Esophagus (tissue), 2 donors: ENCODE results near the gene C2CD2. TPM values are rescaled to one million over a fixed set of nuclear protein-coding genes. Genes with fewer than 3 reads are reported as not detected.
"Not testable (repeated sequence)": the region's sequence is repeated elsewhere in the genome, so short reads cannot be mapped to it uniquely, and the experiment has no call there.

Source experiments
- H3K27ac ChIP-seq, 2 donors: one replicate each; pipeline ENCODE4 v1.5.1; 2013; ENCODE audit warnings: low read depth in 2 of 2, mild to moderate bottlenecking in 2 of 2, inconsistent platforms in 1 of 2, low read length in 1 of 2, moderate library complexity in 1 of 2
- H3K27me3 ChIP-seq, 2 donors: one replicate each; pipeline ENCODE4 v1.6.1; 2013; ENCODE audit warnings: low read length in 2 of 2, control low read depth in 1 of 2, mild to moderate bottlenecking in 1 of 2; ENCODE audit not compliant: insufficient read depth in 2 of 2, control insufficient read depth in 1 of 2
- H3K36me3 ChIP-seq, 2 donors: one replicate each; pipeline ENCODE4 v1.6.1; 2013; ENCODE audit warnings: low read length in 1 of 2; ENCODE audit not compliant: control insufficient read depth in 2 of 2, insufficient read depth in 2 of 2
- H3K4me1 ChIP-seq, 2 donors: one replicate each; pipeline ENCODE4 v1.6.1; 2013; ENCODE audit warnings: low read length in 1 of 2; ENCODE audit not compliant: control insufficient read depth in 2 of 2, insufficient read depth in 2 of 2
- H3K4me3 ChIP-seq, 2 donors: one replicate each; pipeline ENCODE4 v1.5.1; 2013; ENCODE audit warnings: low read length in 2 of 2, mild to moderate bottlenecking in 2 of 2, low read depth in 1 of 2, moderate library complexity in 1 of 2
- H3K9me3 ChIP-seq, 2 donors: one replicate each; pipeline ENCODE4 v1.6.1; 2013; ENCODE audit warnings: mild to moderate bottlenecking in 2 of 2, low read depth in 1 of 2, low read length in 1 of 2, moderate library complexity in 1 of 2; ENCODE audit not compliant: control insufficient read depth in 2 of 2, insufficient read depth in 1 of 2
- WGBS, 2 donors: extraction: QIAGEN DNeasy Blood & Tissue Kit; methylation state at CpG; one replicate each; pipeline ENCODE4 v1.1.7; 2013; 5-methylcytosine and 5-hydroxymethylcytosine counted together
- polyA plus RNA-seq, 2 donors: library from polyadenylated mRNA; stranded (reverse); fragments of 200-250 nt; gene quantifications; one replicate each; pipeline ENCODE4 v1.2.3, GENCODE V29; 2013
- donor health status: healthy with polysubstance abuse.
- donor health status: Bipolar disorder and iron deficiency.

The C2CD2 gene
- polyA plus RNA-seq, 2 donors = 7.9 to 11.0 TPM

- peaks cover 4 to 17% of the 10 kb centered on the region in 2 donors for H3K4me1 ChIP-seq
- WGBS, 2 donors = 47 to 52% methylated on average over 8 of the region's 8 CpGs
- H3K36me3 ChIP-seq = no peaks in the 10 kb centered on the region
- H3K27ac ChIP-seq = no peak overlapping the region
- H3K9me3 ChIP-seq = no peaks in the 10 kb centered on the region
- H3K4me3 ChIP-seq = no peak overlapping the region
- H3K27me3 ChIP-seq = no peaks in the 10 kb centered on the region
Measured at GRCh38 chr21:41961753-41962152, 7.9 kb upstream of the C2CD2 start.

- 80% methylated on average over 14 of the region's 14 CpGs for WGBS, 2 donors
Measured at GRCh38 chr21:41961282-41961701, 7.5 kb upstream of the C2CD2 start.

DNA sequence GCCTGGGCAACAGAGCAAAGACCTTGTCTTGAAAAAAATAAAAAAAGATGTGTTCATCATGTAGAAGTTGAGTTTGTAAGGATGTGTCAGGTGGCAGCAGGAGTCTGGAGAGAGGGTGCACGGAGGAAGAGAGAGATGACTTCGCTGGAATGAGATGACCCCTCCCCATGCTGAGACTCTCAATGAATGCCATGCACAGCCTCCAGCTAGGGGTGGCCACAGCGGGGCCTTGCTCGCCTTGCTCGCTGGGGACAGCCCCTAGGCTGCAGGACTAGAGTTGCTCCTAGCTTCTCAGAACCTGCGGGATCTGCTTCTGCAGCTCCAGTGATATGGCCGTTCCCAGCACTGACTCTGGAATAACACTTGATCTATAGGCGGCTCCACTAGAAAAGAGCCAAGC is 6.6 kb upstream of the C2CD2 start:
- 87 to 93% methylated on average over 8 of the region's 8 CpGs for WGBS, 2 donors

More at GRCh38 chr21:41961282-41961701, 7.5 kb upstream of the C2CD2 start:
- H3K27me3 ChIP-seq = no peaks in the 10 kb centered on the region
- peaks cover 4 to 17% of the 10 kb centered on the region in 2 donors for H3K4me1 ChIP-seq
- no peaks in the 10 kb centered on the region for H3K9me3 ChIP-seq
- no peak overlapping the region for H3K4me3 ChIP-seq
- no peak overlapping the region for H3K27ac ChIP-seq
- no peaks in the 10 kb centered on the region for H3K36me3 ChIP-seq

DNA sequence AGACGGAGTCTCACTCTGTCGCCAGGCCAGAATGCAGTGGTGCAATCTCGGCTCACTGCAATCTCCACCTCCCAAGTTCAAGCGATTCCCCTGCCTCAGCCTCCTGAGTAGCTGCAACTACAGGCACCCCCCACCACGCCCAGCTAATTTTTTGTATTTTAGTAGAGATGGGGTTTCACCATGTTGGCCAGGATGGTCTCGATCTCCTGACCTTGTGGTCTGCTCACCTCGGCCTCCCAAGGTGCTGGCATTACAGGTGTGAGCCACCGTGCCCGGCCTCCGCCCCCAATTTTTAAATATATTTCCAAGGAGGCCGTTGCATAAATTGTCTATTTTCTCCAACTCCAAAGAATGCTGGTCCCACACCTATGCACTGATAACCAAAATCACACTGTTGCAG is 5.9 kb upstream of the C2CD2 start:
- not testable (repeated sequence) for H3K27ac ChIP-seq, H3K36me3 ChIP-seq, H3K4me3 ChIP-seq, H3K27me3 ChIP-seq, H3K9me3 ChIP-seq
- H3K4me1 ChIP-seq = peaks cover 4 to 17% of the 10 kb centered on the region in 2 donors
- 89% methylated on average over 11 of the region's 11 CpGs for WGBS, 2 donors

More for the DNA sequence above, 6.6 kb upstream of the C2CD2 start:
- Histone ChIP-seq H3K27me3 (no peaks in the 10 kb centered on the region), H3K4me3 (no peak overlapping the region), H3K4me1 (peaks cover 4 to 14% of the 10 kb centered on the region in 2 donors), H3K9me3 (no peaks in the 10 kb centered on the region), H3K27ac (no peak overlapping the region), H3K36me3 (no peaks in the 10 kb centered on the region)

GRCh38 chr21:41958886-41959563 is 5.2 kb upstream of the C2CD2 start:
- Histone ChIP-seq H3K4me3 (no peak overlapping the region), H3K27ac (no peak overlapping the region), H3K27me3 (no peaks in the 10 kb centered on the region), H3K4me1 (peaks cover 4 to 23% of the 10 kb centered on the region in 2 donors), H3K36me3 (no peaks in the 10 kb centered on the region), H3K9me3 (no peaks in the 10 kb centered on the region)
- WGBS, 2 donors = 54 to 70% methylated on average over 16 of the region's 16 CpGs

- Histone ChIP-seq H3K4me3 (no peak overlapping the region), H3K9me3 (no peaks in the 10 kb centered on the region), H3K27me3 (no peaks in the 10 kb centered on the region), H3K36me3 (no peaks in the 10 kb centered on the region), H3K4me1 (peaks cover 5 to 23% of the 10 kb centered on the region in 2 donors), H3K27ac (peak overlapping the region; percentile 38 to 61)
- WGBS, 2 donors = 49% methylated on average over 24 of the region's 24 CpGs
Measured at GRCh38 chr21:41957991-41958766, 4.4 kb upstream of the C2CD2 start.

DNA sequence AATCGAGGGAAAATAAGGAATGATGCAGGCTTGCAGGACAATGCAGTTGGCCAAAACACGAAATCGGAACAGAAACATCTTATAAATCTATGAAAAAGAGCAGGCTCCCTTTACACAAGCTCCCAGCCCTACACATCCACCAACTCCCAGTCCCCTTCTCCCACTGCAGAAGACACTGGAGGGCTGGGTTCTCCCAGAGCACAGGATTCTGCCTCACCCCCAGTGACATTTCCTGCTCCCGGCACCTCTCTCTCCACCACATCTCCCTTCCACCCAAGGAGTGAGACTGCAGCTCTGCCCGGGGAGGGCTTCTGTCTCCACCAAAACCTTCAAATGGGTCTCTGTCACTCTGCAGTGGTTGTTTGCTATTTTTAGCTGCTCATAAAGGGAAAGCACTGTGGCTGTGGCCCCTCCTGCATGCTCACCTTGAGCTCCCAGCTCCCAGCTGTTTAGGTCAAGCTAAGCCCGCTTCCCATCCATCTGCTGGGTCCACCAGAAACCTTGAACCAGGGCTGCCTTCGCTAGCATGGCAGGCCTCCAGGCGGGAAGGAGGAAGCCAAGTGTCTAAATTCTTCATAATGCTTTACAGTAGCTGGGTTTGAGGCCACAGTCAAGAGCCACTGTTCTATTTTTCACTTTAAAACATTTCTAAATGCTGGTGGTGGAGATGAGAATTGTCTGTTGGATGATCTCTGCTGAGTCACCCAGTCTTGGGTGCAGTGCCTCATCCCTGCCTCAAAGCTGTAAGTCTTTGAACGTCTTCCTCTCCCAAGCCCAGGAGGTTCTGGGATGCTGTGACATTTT is 3.3 kb upstream of the C2CD2 start:
- WGBS, 2 donors = 69 to 75% methylated on average over 9 of the region's 9 CpGs
- Histone ChIP-seq H3K27me3 (no peaks in the 10 kb centered on the region), H3K4me3 (no peak overlapping the region), H3K9me3 (no peaks in the 10 kb centered on the region), H3K36me3 (no peaks in the 10 kb centered on the region), H3K4me1 (peaks cover 11 to 26% of the 10 kb centered on the region in 2 donors), H3K27ac (peak overlapping the region; percentile 33 to 76)

DNA sequence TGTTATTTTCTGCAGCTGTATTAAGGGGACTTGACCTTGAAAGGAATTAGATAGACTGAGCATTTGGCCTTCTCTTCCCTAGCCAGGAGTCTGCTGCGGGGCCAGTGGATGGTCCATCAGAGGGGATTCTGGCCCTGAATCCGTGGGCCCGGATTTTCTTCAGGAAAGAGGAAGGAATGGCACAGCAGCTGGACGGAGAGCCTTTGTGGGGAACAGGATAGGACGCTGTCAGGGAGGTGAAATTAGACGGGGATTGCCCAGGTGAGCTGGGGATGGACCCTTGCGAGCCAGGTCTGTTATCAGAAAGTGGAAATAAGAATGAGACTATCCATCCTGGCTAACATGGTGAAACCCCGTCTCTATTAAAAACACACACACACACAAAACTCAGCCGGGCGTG is 1.7 kb upstream of the C2CD2 start:
- H3K4me3 ChIP-seq = no peak overlapping the region
- 85 to 92% methylated on average over 10 of the region's 10 CpGs for WGBS, 2 donors
- no peaks in the 10 kb centered on the region for H3K27me3 ChIP-seq
- no peaks in the 10 kb centered on the region for H3K36me3 ChIP-seq
- no peaks in the 10 kb centered on the region for H3K9me3 ChIP-seq
- H3K4me1 ChIP-seq = peaks cover 13 to 33% of the 10 kb centered on the region in 2 donors
- H3K27ac ChIP-seq = no peak overlapping the region

DNA sequence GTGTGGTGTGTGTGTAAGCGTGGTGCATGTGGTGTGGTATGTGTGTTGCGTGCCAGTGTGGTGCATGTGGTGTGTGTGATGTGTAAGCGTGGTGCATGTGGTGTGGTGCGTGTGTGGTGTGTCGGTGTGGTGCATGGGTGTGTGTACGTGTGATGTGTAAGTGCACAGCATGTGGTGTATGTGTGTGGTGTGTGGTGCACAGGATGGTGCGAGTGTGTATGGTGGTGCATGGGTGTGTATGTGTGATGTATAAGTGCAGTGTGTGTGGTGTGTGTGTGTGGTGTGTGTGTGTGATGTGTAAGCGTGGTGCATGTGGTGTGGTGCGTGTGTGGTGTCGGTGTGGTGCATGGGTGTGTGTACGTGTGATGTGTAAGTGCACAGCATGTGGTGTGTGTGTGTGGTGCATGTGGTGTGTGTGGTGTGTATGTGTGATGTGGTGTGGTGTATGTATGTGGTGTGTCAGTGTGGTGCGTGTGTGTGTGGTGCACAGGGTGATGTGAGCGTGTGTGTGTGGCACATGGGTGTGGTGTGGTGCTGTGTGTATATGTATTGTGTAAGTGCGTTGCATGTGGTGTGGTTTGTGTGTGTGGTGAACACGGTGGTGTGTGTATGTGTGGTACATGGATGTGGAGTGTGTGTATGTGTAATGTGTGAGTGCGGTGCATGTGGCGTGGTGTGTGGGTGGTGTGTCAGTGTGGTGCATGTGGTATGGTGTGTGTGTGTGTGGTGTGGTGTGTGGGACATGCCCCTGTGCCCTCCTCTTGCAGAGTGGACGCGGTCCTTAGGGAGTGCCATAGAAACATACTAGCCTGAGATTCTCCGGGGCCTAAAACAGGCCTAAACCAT is 1.1 kb upstream of the C2CD2 start:
- peaks cover 13 to 33% of the 10 kb centered on the region in 2 donors for H3K4me1 ChIP-seq
- H3K36me3 ChIP-seq = peaks cover 0 to 2% of the 10 kb centered on the region in 2 donors
- H3K9me3 ChIP-seq = no peaks in the 10 kb centered on the region
- WGBS, 2 donors = 94 to 95% methylated on average over 20 of the region's 20 CpGs
- peak overlapping the region in 1 of 2 donors; percentile 22 for H3K27ac ChIP-seq
- no peak overlapping the region for H3K4me3 ChIP-seq
- no peaks in the 10 kb centered on the region for H3K27me3 ChIP-seq
